ENCODE data around the gene GYPB. TPM values are rescaled to one million over a fixed set of nuclear protein-coding genes. Genes with fewer than 3 reads are reported as not detected.
"Not testable (repeated sequence)": the region's sequence is repeated elsewhere in the genome, so short reads cannot be mapped to it uniquely, and the experiment has no call there.

The GYPB gene
- total RNA-seq, 1 experiment from 2014 or later: not detected

DNA sequence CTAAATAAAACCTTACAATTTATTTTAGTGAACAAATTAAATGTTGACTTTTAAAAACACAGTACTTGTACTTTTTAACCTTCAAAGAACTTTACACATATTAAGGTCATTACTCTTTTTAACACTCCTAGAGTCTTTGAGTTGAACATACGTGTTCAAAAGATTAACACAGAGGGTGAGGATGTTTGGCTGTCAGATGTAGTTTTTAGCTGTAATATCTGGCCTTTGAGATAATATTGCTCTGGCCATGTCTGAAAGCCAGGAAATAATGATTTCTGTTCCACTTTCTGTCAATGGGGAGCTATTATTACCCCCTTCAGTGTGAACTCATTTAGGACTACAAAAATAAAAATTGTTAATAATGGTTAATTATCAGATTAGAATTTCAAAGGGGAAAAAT lies 71.7 kb downstream of the GYPB start:
- H3K27ac ChIP-seq (ENCODE audit: low read length); in situ Hi-C loops (cut with HindIII; ENCODE audit: low pct_unique_long_range_greater_than_20kb, low sequenced_read_pairs); H3K27me3 ChIP-seq (ENCODE audit: control insufficient read depth, insufficient read depth, low read length); H3K4me3 ChIP-seq (ENCODE audit: low read depth in 2 of 2, low read length in 2 of 2); DNase-seq (ENCODE audit: low read depth, low spot score); POLR2A ChIA-PET; H3K9me3 ChIP-seq (ENCODE audit: control insufficient read depth, insufficient read depth, low read depth, low read length); ATAC-seq; BruUV-seq (replicated peaks); CTCF ChIA-PET; H3K4me1 ChIP-seq (ENCODE audit: control insufficient read depth, insufficient read depth, low read length); intact Hi-C loops (cut with micrococcal nuclease; ENCODE audit: unreplicated experiment); H3K36me3 ChIP-seq (ENCODE audit: control insufficient read depth, insufficient read depth, low read length): not testable (repeated sequence)

Other genes starting within 250 kb of the GYPB start
- gene GYPE, start 113.8 kb downstream of the GYPB start, total RNA-seq (2021; ENCODE audit: unreplicated experiment): 0.15 TPM
- gene GYPA, start 121.3 kb upstream of the GYPB start, total RNA-seq (2021; ENCODE audit: unreplicated experiment): not detected